GM12878 (cell line): ENCODE measurements around the gene TNP2. TPM values are rescaled to one million over a fixed set of nuclear protein-coding genes. Genes with fewer than 3 reads are reported as not detected.

ENCODE experiments used
- ATF3 ChIP-seq: IDR thresholded peaks from 2 replicates; pipeline ENCODE4 v1.6.1; 2011; ENCODE audit warnings: low read depth, mild to moderate bottlenecking, low read length, moderate library complexity, borderline replicate concordance; ENCODE audit errors: extremely low read depth
- BACH1 ChIP-seq: fragments of 450-650 bp; IDR thresholded peaks from 2 replicates; pipeline ENCODE4 v1.6.1; 2017; ENCODE audit warnings: mild to moderate bottlenecking, borderline replicate concordance
- BCL11A ChIP-seq: IDR thresholded peaks from 2 replicates; pipeline ENCODE4 v1.6.1; 2011; ENCODE audit warnings: low read depth, low read length
- CBFB ChIP-seq: IDR thresholded peaks from 2 replicates; pipeline ENCODE4 v1.6.1; 2016; ENCODE audit warnings: antibody characterized with exemption, low read depth
- DPF2 ChIP-seq: fragments of 450-650 bp; IDR thresholded peaks from 2 replicates; pipeline ENCODE4 v1.6.1; 2017; ENCODE audit warnings: mild to moderate bottlenecking
- EED ChIP-seq: sonication (generic); IDR thresholded peaks from 2 replicates; pipeline ENCODE4 v1.6.1; 2016; ENCODE audit warnings: antibody characterized with exemption, low read depth
- ELK1 ChIP-seq: IDR thresholded peaks from 2 replicates; pipeline ENCODE4 v1.6.1; 2012; ENCODE audit warnings: low read depth, low read length, improper control_type of control experiment
- ETV6 ChIP-seq, 2 experiments: fragments of 450-650 bp in 1 of 2; IDR thresholded peaks in 1 of 2; conservative IDR thresholded peaks in 1 of 2; 2 replicates each; pipeline ENCODE4 v1.6.1; 2014; ENCODE audit warnings: antibody characterized with exemption in 1 of 2, borderline replicate concordance in 1 of 2, low read depth in 1 of 2, mild to moderate bottlenecking in 1 of 2, moderate library complexity in 1 of 2
- IKZF2 ChIP-seq, 2 experiments: fragments of 450-650 bp; IDR thresholded peaks; 2 replicates each; pipeline ENCODE4 v1.6.1; 2017; ENCODE audit warnings: mild to moderate bottlenecking in 2 of 2, moderate library complexity in 2 of 2
- JUNB ChIP-seq: IDR thresholded peaks from 2 replicates; pipeline ENCODE4 v1.6.1; 2016; ENCODE audit warnings: antibody characterized with exemption, mild to moderate bottlenecking
- MTA2 ChIP-seq: fragments of 450-650 bp; IDR thresholded peaks from 2 replicates; pipeline ENCODE4 v1.6.1; 2016; ENCODE audit warnings: low read depth, mild to moderate bottlenecking, moderate library complexity
- MTA3 ChIP-seq: IDR thresholded peaks from 2 replicates; pipeline ENCODE4 v1.6.1; 2012; ENCODE audit warnings: low read length, inconsistent platforms, borderline replicate concordance
- MYB ChIP-seq: fragments of 150-350 bp; IDR thresholded peaks from 2 replicates; pipeline ENCODE4 v1.6.1; 2014; ENCODE audit warnings: mild to moderate bottlenecking, low read depth, low read length, borderline replicate concordance
- POLR2AphosphoS5 ChIP-seq: IDR thresholded peaks from 2 replicates; pipeline ENCODE4 v1.6.1; 2011; ENCODE audit warnings: mild to moderate bottlenecking, low read length, inconsistent platforms
- RFX5 ChIP-seq: IDR thresholded peaks from 2 replicates; pipeline ENCODE4 v1.6.1; 2011; ENCODE audit warnings: low read depth, low read length, improper control_type of control experiment
- SKIL ChIP-seq: fragments of 450-650 bp; IDR thresholded peaks from 2 replicates; pipeline ENCODE4 v1.6.1; 2017; ENCODE audit warnings: mild to moderate bottlenecking, low read depth, inconsistent platforms; ENCODE audit not compliant: poor library complexity, severe bottlenecking
- SMC3 ChIP-seq: IDR thresholded peaks from 2 replicates; pipeline ENCODE4 v1.6.1; 2011; ENCODE audit warnings: low read length, improper control_type of control experiment, borderline replicate concordance
- SP1 ChIP-seq: IDR thresholded peaks from one replicate; pipeline ENCODE4 v1.6.1; 2011; ENCODE audit warnings: low read depth, low read length
- SREBF1 ChIP-seq: IDR thresholded peaks from 2 replicates; pipeline ENCODE4 v1.6.1; 2012; ENCODE audit warnings: mild to moderate bottlenecking, low read length
- SREBF2 ChIP-seq: IDR thresholded peaks from 2 replicates; pipeline ENCODE4 v1.6.1; 2012; ENCODE audit warnings: mild to moderate bottlenecking, low read length
- STAT1 ChIP-seq: fragments of 450-650 bp; conservative IDR thresholded peaks from 2 replicates; pipeline ENCODE4 v1.6.1; 2014; ENCODE audit warnings: antibody characterized with exemption, mild to moderate bottlenecking
- TBL1XR1 ChIP-seq: IDR thresholded peaks from 2 replicates; pipeline ENCODE4 v1.6.1; 2012; ENCODE audit warnings: low read depth, low read length, improper control_type of control experiment
- polyA plus RNA-seq, 11 experiments: library from polyadenylated mRNA; depleted of rRNA in 4 of 11; unstranded in 6 of 11; stranded (reverse) in 5 of 11; fragments of >200 nt; fragmentation: Nextera tagmentation in 4 of 11; fragmentation: Illumina TruSeq in 1 of 11; extraction: Ambion mirVana in 4 of 11; extraction: Trizol in 1 of 11; gene quantifications; 1 replicate in 1 of 11; 2 replicates in 10 of 11; pipeline versions ENCODE4 v1.2.1 to v1.2.3, GENCODE V29; 2011 to 2016; ENCODE audit warnings: inconsistent platforms in 2 of 11, missing spikeins in 2 of 11, low read depth in 1 of 11
- total RNA-seq, 4 experiments: library from RNA; depleted of rRNA in 3 of 4; stranded (reverse); fragments of >200 nt in 3 of 4; fragmentation: Illumina TruSeq in 1 of 4; extraction: Trizol in 1 of 4; gene quantifications; 2 replicates each; pipeline versions ENCODE4 v1.2.1 to v1.2.3, GENCODE V29; 2013 to 2021
- TF ChIP-seq, protein P1 (sequence below): IDR thresholded peaks from 2 replicates; pipeline ENCODE4 v1.6.1; 2012; ENCODE audit warnings: low read depth, low read length, improper control_type of control experiment

The TNP2 gene
- total and polyA plus RNA-seq, 10 of the 15 experiments (the other 5 are each of a cell fraction or from before 2014, with no cell fraction given) = not detected

DNA sequence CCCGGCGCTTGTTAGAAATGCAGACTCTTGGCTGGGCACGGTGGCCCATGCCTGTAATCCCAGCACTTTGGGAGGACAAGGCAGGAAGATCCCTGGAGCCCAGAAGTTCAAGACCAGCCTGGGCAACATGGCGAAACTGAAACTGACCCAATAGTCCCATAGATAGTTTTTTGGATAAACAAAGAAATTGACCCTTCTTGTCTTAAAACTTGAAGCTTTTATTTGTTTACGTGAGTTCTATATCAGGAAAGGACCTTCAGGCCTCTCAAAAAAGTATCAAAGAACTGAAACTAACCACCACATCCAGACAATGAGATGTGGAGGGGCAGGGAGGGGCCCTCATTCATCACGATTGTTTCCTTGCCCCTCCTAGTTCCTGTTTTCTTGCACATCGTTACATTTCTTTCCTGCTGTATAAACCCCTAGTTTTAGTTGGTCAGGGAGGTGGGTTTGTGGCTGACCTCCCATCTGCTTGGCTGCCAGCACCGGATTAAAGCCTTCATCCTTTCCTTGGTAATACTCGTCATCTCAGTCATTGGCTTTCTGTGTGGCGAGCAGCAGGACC, 42.0 kb upstream of the TNP2 start (continued):
- TF ChIP-seq SKIL (peak; percentile 84), TBL1XR1 (peak; percentile 84), MTA3 (no peak), BACH1 (peak; percentile 61; the same call in 1 of the 2 replicates), MTA2 (peak; percentile 65; the same call in 1 of the 2 replicates), DPF2 (peak; percentile 82; the same call in 1 of the 2 replicates), SREBF2 (no peak), ATF3 (no peak), POLR2AphosphoS5 (no peak), BCL11A (peak; percentile 82), RFX5 (no peak), SP1 (peak; percentile 60), ETV6 (conservative IDR thresholded peaks at IDR 0.05 in 1 of 2, IDR thresholded peaks at IDR 0.05 in 1 of 2; ENCODE audit: borderline replicate concordance in 1 of 2, low read depth in 1 of 2) (peak in 1 of 2 experiments; percentile 84; a peak in 2 of 4 replicates), JUNB (peak; percentile 43; the same call in 1 of the 2 replicates), SMC3 (no peak; the same call in 1 of the 2 replicates), STAT1 (no peak), MYB (no peak), CBFB (peak; percentile 48), EED (peak; percentile 75), SREBF1 (0 out of 2 replicates have a peak, but pooled peaks have one; percentile 12), ELK1 (peak; percentile 34; the same call in 1 of the 2 replicates), IKZF2 (IDR thresholded peaks at IDR 0.05) (peak; percentile 89 to 90)
- TF ChIP-seq, protein P1, sequence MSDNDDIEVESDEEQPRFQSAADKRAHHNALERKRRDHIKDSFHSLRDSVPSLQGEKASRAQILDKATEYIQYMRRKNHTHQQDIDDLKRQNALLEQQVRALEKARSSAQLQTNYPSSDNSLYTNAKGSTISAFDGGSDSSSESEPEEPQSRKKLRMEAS = no peak
- TF ChIP-seq, all 136 proteins: peak for 53
